ENCODE measurements around the gene TLCD2. TPM values are rescaled to one million over a fixed set of nuclear protein-coding genes. Genes with fewer than 3 reads are reported as not detected.
A peak's percentile ranks its signal among the peaks of the same experiment; 100 is the strongest.

TLCD2 gene
- total and polyA plus RNA-seq, 9 of the 15 experiments (the other 6 are each of a cell fraction or from before 2014, with no cell fraction given): 0.10 to 0.89 (median 0.58) TPM

GRCh38 chr17:1709971-1710806 lies at the start of gene TLCD2 (continued):
- no peak for TF ChIP-seq RBM25 (IDR thresholded peaks at IDR 0.05; ENCODE audit: low read depth, low read length, severe bottlenecking)
- TF ChIP-seq FOXA1 (IDR thresholded peaks at IDR 0.05; ENCODE audit: borderline replicate concordance): no peak
- no peak for TF ChIP-seq ZKSCAN8 (CRISPR knock-in tag; IDR thresholded peaks at IDR 0.05)
- no peak for TF ChIP-seq PRDM10 (IDR thresholded peaks at IDR 0.05; ENCODE audit: partially characterized antibody)
- TF ChIP-seq, protein P1, sequence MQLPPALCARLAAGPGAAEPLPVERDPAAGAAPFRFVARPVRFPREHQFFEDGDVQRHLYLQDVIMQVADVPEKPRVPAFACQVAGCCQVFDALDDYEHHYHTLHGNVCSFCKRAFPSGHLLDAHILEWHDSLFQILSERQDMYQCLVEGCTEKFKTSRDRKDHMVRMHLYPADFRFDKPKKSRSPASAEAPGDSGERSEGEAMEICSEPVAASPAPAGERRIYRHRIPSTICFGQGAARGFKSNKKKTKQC (CRISPR knock-in tag; IDR thresholded peaks at IDR 0.05): no peak
- no peak for TF ChIP-seq ZNF445 (CRISPR knock-in tag; IDR thresholded peaks at IDR 0.05; ENCODE audit: low read depth)
- TF ChIP-seq, protein P2, sequence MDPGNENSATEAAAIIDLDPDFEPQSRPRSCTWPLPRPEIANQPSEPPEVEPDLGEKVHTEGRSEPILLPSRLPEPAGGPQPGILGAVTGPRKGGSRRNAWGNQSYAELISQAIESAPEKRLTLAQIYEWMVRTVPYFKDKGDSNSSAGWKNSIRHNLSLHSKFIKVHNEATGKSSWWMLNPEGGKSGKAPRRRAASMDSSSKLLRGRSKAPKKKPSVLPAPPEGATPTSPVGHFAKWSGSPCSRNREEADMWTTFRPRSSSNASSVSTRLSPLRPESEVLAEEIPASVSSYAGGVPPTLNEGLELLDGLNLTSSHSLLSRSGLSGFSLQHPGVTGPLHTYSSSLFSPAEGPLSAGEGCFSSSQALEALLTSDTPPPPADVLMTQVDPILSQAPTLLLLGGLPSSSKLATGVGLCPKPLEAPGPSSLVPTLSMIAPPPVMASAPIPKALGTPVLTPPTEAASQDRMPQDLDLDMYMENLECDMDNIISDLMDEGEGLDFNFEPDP (CRISPR knock-in tag; IDR thresholded peaks at IDR 0.05): no peak
- peak; percentile 42; the same call in 1 of the 2 replicates for TF ChIP-seq MTA3 (IDR thresholded peaks at IDR 0.05; ENCODE audit: borderline replicate concordance)
- no peak for TF ChIP-seq FOS (IDR thresholded peaks at IDR 0.05; ENCODE audit: extremely low read depth, insufficient read length)
- TF ChIP-seq KDM1A (IDR thresholded peaks at IDR 0.05): no peak
- no peak for TF ChIP-seq CHAMP1 (IDR thresholded peaks at IDR 0.05)
- no peak for TF ChIP-seq XRCC4 (IDR thresholded peaks at IDR 0.05; ENCODE audit: extremely low read depth, insufficient read depth, insufficient read length)
- TF ChIP-seq NCOA2 (IDR thresholded peaks at IDR 0.05; ENCODE audit: partially characterized antibody in 2 of 2): no peak
- no peak for TF ChIP-seq SETDB1 (IDR thresholded peaks at IDR 0.05; ENCODE audit: low read length)
- no peak for TF ChIP-seq ZBTB8A (IDR thresholded peaks at IDR 0.05; ENCODE audit: partially characterized antibody)
- TF ChIP-seq ZNF408 (CRISPR knock-in tag; IDR thresholded peaks at IDR 0.05; ENCODE audit: low read depth): no peak
- TF ChIP-seq SNIP1 (IDR thresholded peaks at IDR 0.05; ENCODE audit: low read depth): no peak
- TF ChIP-seq FOXM1 (IDR thresholded peaks at IDR 0.05; ENCODE audit: low read depth): no peak
- TF ChIP-seq FOXM1 (CRISPR knock-in tag; IDR thresholded peaks at IDR 0.05; ENCODE audit: low read depth): no peak
- no peak for TF ChIP-seq GATA2 (CRISPR knock-in tag; IDR thresholded peaks at IDR 0.05)
